Endothelial cell of umbilical vein (primary cell): Measurements from ENCODE around the gene FKBP2. TPM values are rescaled to one million over a fixed set of nuclear protein-coding genes. Genes with fewer than 3 reads are reported as not detected.

Source experiments
- Bru-seq: library from RNA; stranded (reverse); fragments of 400-500 nt; gene quantifications from one replicate; lab custom pipeline; 2021; lab: Mats Ljungman, UMichigan
- BruChase-seq, 2 experiments: library from RNA; stranded (reverse); fragments of 400-500 nt; gene quantifications; one replicate each; lab custom pipeline; 2021; lab: Mats Ljungman, UMichigan
- BruUV-seq: library from RNA; stranded (reverse); fragments of 400-500 nt; replicated peaks from 2 replicates; lab custom pipeline; 2021; lab: Mats Ljungman, UMichigan
- CTCF ChIA-PET: fragments of 300-600, 350-600 bp; sonication (Branson Sonifier 250); formaldehyde crosslinking; loops from one replicate; lab custom pipeline; 2021; ENCODE audit warnings: antibody characterized with exemption, inconsistent platforms; lab: Charles Lee
- POLR2A ChIA-PET: fragments of 300-600, 350-600 bp; sonication (Branson Sonifier 250); formaldehyde crosslinking; loops from one replicate; lab custom pipeline; 2021; ENCODE audit warnings: antibody characterized with exemption, inconsistent platforms; lab: Charles Lee
- DNase-seq: peaks from one replicate; pipeline ENCODE4 v3.0.0-alpha.2; 2011; ENCODE audit warnings: low read depth, low spot score
- FAIRE-seq: peaks from 2 replicates; lab custom pipeline; 2011; peaks lifted over from hg19 to GRCh38; lab: Jason Lieb, UNC
- H2AFZ ChIP-seq: 2 replicates; pipeline ENCODE4 v1.6.0; 2012; ENCODE audit warnings: low read depth, low read length, control low read depth, inconsistent platforms
- H3K27ac ChIP-seq: 2 replicates; pipeline ENCODE4 v1.5.1; 2011; ENCODE audit warnings: low read depth, mild to moderate bottlenecking, control low read depth, low read length, moderate library complexity; ENCODE audit not compliant: insufficient read depth
- H3K27me3 ChIP-seq, 2 experiments: 2 replicates each; pipeline versions ENCODE4 v1.6.0 to v1.6.1; 2011; ENCODE audit warnings: low read length in 2 of 2, mixed read lengths in 1 of 2; ENCODE audit not compliant: control insufficient read depth in 2 of 2, insufficient read depth in 2 of 2
- H3K36me3 ChIP-seq, 2 experiments: 2 replicates in 1 of 2; 3 replicates in 1 of 2; pipeline ENCODE4 v1.5.1; 2011; ENCODE audit warnings: low read length in 2 of 2, mild to moderate bottlenecking in 1 of 2, moderate library complexity in 1 of 2; ENCODE audit not compliant: control insufficient read depth in 2 of 2, insufficient read depth in 2 of 2; ENCODE audit errors: extremely low read depth in 1 of 2
- H3K4me1 ChIP-seq: 3 replicates; pipeline ENCODE4 v1.5.1; 2011; ENCODE audit warnings: mild to moderate bottlenecking, low read length; ENCODE audit not compliant: control insufficient read depth, insufficient read depth; ENCODE audit errors: extremely low read depth
- H3K4me2 ChIP-seq: 2 replicates; pipeline ENCODE4 v1.6.1; 2011; ENCODE audit warnings: low read length, control low read depth, mixed read lengths; ENCODE audit not compliant: insufficient read depth
- H3K4me3 ChIP-seq, 3 experiments: fragments of 200-600 bp in 1 of 3; sonication (generic), shearing (Covaris generic) in 1 of 3; replicated peaks in 1 of 3; 2 replicates each; pipeline ENCODE4 v1.5.1; 2011 to 2016; ENCODE audit warnings: control low read depth in 3 of 3, low read length in 3 of 3, mild to moderate bottlenecking in 2 of 3, inconsistent platforms in 1 of 3, low read depth in 1 of 3, moderate library complexity in 1 of 3; ENCODE audit not compliant: insufficient read depth in 1 of 3
- H3K79me2 ChIP-seq: 2 replicates; pipeline ENCODE4 v1.6.0; 2012; ENCODE audit warnings: low read length, inconsistent platforms; ENCODE audit not compliant: control insufficient read depth, insufficient read depth
- H3K9ac ChIP-seq: replicated peaks from 2 replicates; pipeline ENCODE3; 2011; ENCODE audit warnings: low read length, control low read depth; ENCODE audit not compliant: insufficient read depth; ENCODE audit errors: extremely low read depth
- H3K9me1 ChIP-seq: replicated peaks from 3 replicates; pipeline ENCODE4 v1.6.0; 2011; ENCODE audit warnings: mild to moderate bottlenecking, low read length; ENCODE audit not compliant: control insufficient read depth, insufficient read depth; ENCODE audit errors: extremely low read depth
- H3K9me3 ChIP-seq: replicated peaks from 2 replicates; pipeline ENCODE4 v1.5.1; 2012; ENCODE audit warnings: low read length, inconsistent platforms; ENCODE audit not compliant: control insufficient read depth, insufficient read depth
- H4K20me1 ChIP-seq: replicated peaks from 2 replicates; pipeline ENCODE3; 2011; ENCODE audit warnings: mild to moderate bottlenecking, low read length; ENCODE audit not compliant: control insufficient read depth, insufficient read depth; ENCODE audit errors: extremely low read depth
- EZH2 ChIP-seq: IDR thresholded peaks from 2 replicates; pipeline ENCODE4 v1.6.1; 2012; ENCODE audit warnings: borderline replicate concordance, low read depth, mild to moderate bottlenecking, moderate library complexity, low read length, inconsistent platforms; ENCODE audit not compliant: severe bottlenecking
- FOS ChIP-seq: IDR thresholded peaks from 2 replicates; pipeline ENCODE4 v1.6.1; 2011; ENCODE audit warnings: mild to moderate bottlenecking, low read length, moderate library complexity, borderline replicate concordance; ENCODE audit not compliant: insufficient read depth
- GATA2 ChIP-seq: IDR thresholded peaks from 2 replicates; pipeline ENCODE4 v1.7.0; 2011; ENCODE audit warnings: low read depth, mild to moderate bottlenecking, moderate library complexity, mixed read lengths, low read length; ENCODE audit not compliant: insufficient read length, insufficient read depth
- JUN ChIP-seq: IDR thresholded peaks from 2 replicates; pipeline ENCODE4 v1.6.1; 2011; ENCODE audit warnings: borderline replicate concordance, low read depth; ENCODE audit not compliant: insufficient read length, insufficient read depth
- MYC ChIP-seq: IDR thresholded peaks from one replicate; pipeline ENCODE4 v1.6.1; 2011; ENCODE audit warnings: mild to moderate bottlenecking, low read depth, low read length
- POLR2A ChIP-seq: IDR thresholded peaks from 2 replicates; pipeline ENCODE4 v1.6.1; 2012; ENCODE audit warnings: low read depth, mild to moderate bottlenecking, control low read depth, low read length
- POLR2AphosphoS5 ChIP-seq: IDR thresholded peaks from 2 replicates; pipeline ENCODE4 v1.6.1; 2012; ENCODE audit warnings: low read depth, mild to moderate bottlenecking, control low read depth, low read length, moderate library complexity; ENCODE audit not compliant: insufficient read depth
- dilution Hi-C: fragments of 300-500 bp; cut with MboI; formaldehyde crosslinking; loops from one replicate; pipeline ENCODE4 v1.15.0; 2019; ENCODE audit warnings: low sequenced_read_pairs; ENCODE audit not compliant: extremely low pct_ligation_motif_present
- intact Hi-C: fragments of 100-400 bp; cut with micrococcal nuclease; formaldehyde crosslinking; loops from one replicate; pipeline ENCODE4 v1.10.0; 2022
- long read RNA-seq: library from polyadenylated mRNA; stranded (forward); transcript quantifications from one replicate; pipeline ENCODE4 v2.0.0, GENCODE V29; 2021
- polyA minus RNA-seq, 3 experiments: library from RNA; depleted of rRNA, polyadenylated mRNA; stranded (reverse); fragments of >200 nt; gene quantifications; 1 replicate in 1 of 3; 2 replicates in 2 of 3; pipeline ENCODE4 v1.2.3, GENCODE V29; 2011
- polyA plus RNA-seq, 4 experiments: library from polyadenylated mRNA; depleted of rRNA in 3 of 4; stranded (reverse) in 3 of 4; unstranded in 1 of 4; fragments of >200 nt; gene quantifications; 2 replicates each; pipeline versions ENCODE4 v1.2.1 to v1.2.3, GENCODE V29; 2011 to 2012; ENCODE audit warnings: missing spikeins in 1 of 4
- total RNA-seq: library from RNA; stranded (reverse); gene quantifications from 2 replicates; pipeline ENCODE4 v1.2.3, GENCODE V29; 2021
- TF ChIP-seq, protein P1 (sequence below): IDR thresholded peaks from 2 replicates; pipeline ENCODE4 v1.6.1; 2011; ENCODE audit not compliant: insufficient read depth, insufficient read length
- TF ChIP-seq, protein P2 (sequence below), 2 donors: IDR thresholded peaks; 1 replicate in 1 of 2; 2 replicates in 1 of 2; pipeline ENCODE4 v1.5.1; 2011; ENCODE audit warnings: low read length in 2 of 2, mild to moderate bottlenecking in 2 of 2, moderate library complexity in 2 of 2, control low read depth in 1 of 2, inconsistent platforms in 1 of 2, low read depth in 1 of 2; ENCODE audit not compliant: insufficient read depth in 1 of 2; ENCODE audit errors: extremely low read depth in 1 of 2

The FKBP2 gene
- total RNA-seq (48.4 and 48.5 TPM in 2 replicates), polyA plus RNA-seq (63.1 and 74.4 TPM in 2 replicates), polyA minus RNA-seq (25.3 and 28.2 TPM in 2 replicates), Bru-seq, nascent RNA (percentile 63 among the genes with signal in this experiment), BruChase-seq, experiment 1, labeled RNA remaining after a 6-hour chase (percentile 87 among the genes with signal in this experiment), BruChase-seq, experiment 2, labeled RNA remaining after a 2-hour chase (percentile 67 among the genes with signal in this experiment)
- polyA plus RNA-seq (2011; cell fraction: cytosol; rRNA removed) = 54.7 and 75.6 TPM in 2 replicates
- 24.9 and 27.9 TPM in 2 replicates for polyA plus RNA-seq (2011; cell fraction: nucleus; rRNA removed)
- 56.7 and 88.3 TPM in 2 replicates for polyA plus RNA-seq (2012)
- polyA minus RNA-seq (2011; cell fraction: cytosol; rRNA and poly(A)+ RNA removed) = 36.4 TPM
- polyA minus RNA-seq (2011; cell fraction: nucleus; rRNA and poly(A)+ RNA removed) = 4.2 and 7.5 TPM in 2 replicates
- long read RNA-seq, transcript FKBP2-203 (6 exons, 613 nt) = minor isoform, 6 of 270 reads
- long read RNA-seq, transcript FKBP2-201 (6 exons, 657 nt) = major isoform, 206 of 270 reads
- long read RNA-seq, transcript FKBP2-202 (6 exons, 1,002 nt) = minor isoform, 6 of 270 reads
- long read RNA-seq, partial matches to known transcripts = 32 of 270 reads
- long read RNA-seq, other reads (novel, unspliced or antisense) = 20 of 270 reads

DNA sequence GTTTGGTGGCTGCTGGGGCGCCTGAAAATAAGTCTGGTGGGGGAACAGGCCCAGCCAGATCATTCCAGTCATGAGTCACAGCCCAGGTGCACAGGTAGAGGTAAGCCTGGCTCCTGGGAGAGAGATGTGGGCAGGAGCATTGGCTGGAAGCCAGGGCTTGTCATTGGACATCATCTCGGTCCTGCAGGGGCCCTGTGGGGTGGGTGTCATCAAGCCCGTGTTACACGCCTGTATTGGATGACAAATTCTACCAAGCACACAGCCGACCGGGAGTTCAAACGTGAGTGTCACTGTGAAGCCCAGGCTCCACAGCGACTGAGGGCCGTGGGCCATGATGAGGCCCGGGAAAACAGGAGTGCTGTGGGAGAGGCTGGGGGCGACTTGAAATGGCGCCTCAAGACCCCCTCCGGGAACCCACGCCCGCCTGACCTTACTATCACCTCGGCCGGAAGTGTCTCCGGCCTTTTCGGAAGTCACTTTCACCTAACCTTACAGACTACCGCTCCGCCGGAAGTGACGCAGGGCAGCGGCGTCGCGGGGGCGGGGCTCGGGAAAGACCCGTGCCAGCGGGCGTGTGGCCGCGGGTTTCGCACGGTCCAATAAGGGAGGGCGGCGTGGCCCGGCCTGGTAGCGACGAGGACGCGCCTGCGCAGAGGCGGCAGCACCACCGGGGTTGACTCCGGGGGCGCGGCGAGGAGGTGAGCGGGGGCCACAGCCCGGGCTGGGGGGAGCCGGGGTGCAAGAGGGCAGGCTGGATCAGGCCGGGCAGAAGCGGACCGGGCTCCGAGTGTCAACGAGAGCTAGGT, at the start of gene FKBP2:
TSS of gene FKBP2 (plus strand) at position 661 of the 806 bp plus-strand sequence. CDS start 1,293 bp downstream, outside the sequence.
- FAIRE-seq (no peak), DNase-seq (peak; percentile 97)
- dilution Hi-C loops = no loop called here
- no peaks in the 10 kb centered on the region for H3K9me3 ChIP-seq
- ChIA-PET POLR2A (interaction anchor here (0.7 to 1.0 kb wide), 4 partner anchors 15 to 31 kb away, joined by 3 to 10 read pairs (median 3); partner anchors contain the start of genes NUDT22 and TRPT1), CTCF (interaction anchor here (0.8 to 4.1 kb wide), 5 partner anchors 36 to 116 kb away, joined by 3 to 27 read pairs (median 5); partner anchors contain the start of gene STIP1)
- peak within 1 kb of the TSS; percentile 42 for H2AFZ ChIP-seq
- no peaks in the 10 kb centered on the region for H4K20me1 ChIP-seq
- H3K36me3 ChIP-seq = peaks cover 6 to 20% of the 10 kb centered on the region in 2 experiments
- H3K27me3 ChIP-seq = no peaks in the 10 kb centered on the region
- intact Hi-C loops = loop anchor here (1.0 to 5.0 kb wide), 6 partner anchors 10 to 240 kb away; partner anchors contain the start of genes DNAJC4, ESRRA, NUDT22 and RPS6KA4
- peak within 1 kb of the TSS; percentile 67 to 93 (median 67) for H3K4me3 ChIP-seq
- H3K9ac ChIP-seq = peak within 1 kb of the TSS; percentile 73
- no peak for TF ChIP-seq GATA2
- TF ChIP-seq MYC = no peak
- no peak for TF ChIP-seq JUN
- peak; percentile 1 for TF ChIP-seq POLR2A
- TF ChIP-seq EZH2 = no peak
- TF ChIP-seq, protein P1, sequence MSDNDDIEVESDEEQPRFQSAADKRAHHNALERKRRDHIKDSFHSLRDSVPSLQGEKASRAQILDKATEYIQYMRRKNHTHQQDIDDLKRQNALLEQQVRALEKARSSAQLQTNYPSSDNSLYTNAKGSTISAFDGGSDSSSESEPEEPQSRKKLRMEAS = peak; percentile 27
- no peak for TF ChIP-seq FOS
- TF ChIP-seq, protein P2, sequence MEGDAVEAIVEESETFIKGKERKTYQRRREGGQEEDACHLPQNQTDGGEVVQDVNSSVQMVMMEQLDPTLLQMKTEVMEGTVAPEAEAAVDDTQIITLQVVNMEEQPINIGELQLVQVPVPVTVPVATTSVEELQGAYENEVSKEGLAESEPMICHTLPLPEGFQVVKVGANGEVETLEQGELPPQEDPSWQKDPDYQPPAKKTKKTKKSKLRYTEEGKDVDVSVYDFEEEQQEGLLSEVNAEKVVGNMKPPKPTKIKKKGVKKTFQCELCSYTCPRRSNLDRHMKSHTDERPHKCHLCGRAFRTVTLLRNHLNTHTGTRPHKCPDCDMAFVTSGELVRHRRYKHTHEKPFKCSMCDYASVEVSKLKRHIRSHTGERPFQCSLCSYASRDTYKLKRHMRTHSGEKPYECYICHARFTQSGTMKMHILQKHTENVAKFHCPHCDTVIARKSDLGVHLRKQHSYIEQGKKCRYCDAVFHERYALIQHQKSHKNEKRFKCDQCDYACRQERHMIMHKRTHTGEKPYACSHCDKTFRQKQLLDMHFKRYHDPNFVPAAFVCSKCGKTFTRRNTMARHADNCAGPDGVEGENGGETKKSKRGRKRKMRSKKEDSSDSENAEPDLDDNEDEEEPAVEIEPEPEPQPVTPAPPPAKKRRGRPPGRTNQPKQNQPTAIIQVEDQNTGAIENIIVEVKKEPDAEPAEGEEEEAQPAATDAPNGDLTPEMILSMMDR (IDR thresholded peaks at IDR 0.05; ENCODE audit: extremely low read depth in 1 of 2, insufficient read depth in 1 of 2, low read depth in 1 of 2, low read length in 2 of 2) = no peak
- TF ChIP-seq POLR2AphosphoS5 = peak; percentile 26
- no peaks in the 10 kb centered on the region for H3K9me1 ChIP-seq
- peaks cover 32% of the 10 kb centered on the region for H3K79me2 ChIP-seq
- peak within 1 kb of the TSS; percentile 55 for H3K4me2 ChIP-seq
- H3K27ac ChIP-seq = peak within 1 kb of the TSS; percentile 88
- BruUV-seq = TSS peak; percentile 50
- H3K4me1 ChIP-seq = peaks cover 15% of the 10 kb centered on the region
